Endothelial cell of umbilical vein (primary cell): Measurements from ENCODE around the gene SCAP. TPM values are rescaled to one million over a fixed set of nuclear protein-coding genes. Genes with fewer than 3 reads are reported as not detected.

Source experiments
- BruUV-seq: library from RNA; stranded (reverse); fragments of 400-500 nt; replicated peaks from 2 replicates; lab custom pipeline; 2021; lab: Mats Ljungman, UMichigan
- CTCF ChIA-PET: fragments of 300-600, 350-600 bp; sonication (Branson Sonifier 250); formaldehyde crosslinking; loops from one replicate; lab custom pipeline; 2021; ENCODE audit warnings: antibody characterized with exemption, inconsistent platforms; lab: Charles Lee
- POLR2A ChIA-PET: fragments of 300-600, 350-600 bp; sonication (Branson Sonifier 250); formaldehyde crosslinking; loops from one replicate; lab custom pipeline; 2021; ENCODE audit warnings: antibody characterized with exemption, inconsistent platforms; lab: Charles Lee
- DNase-seq: peaks from one replicate; pipeline ENCODE4 v3.0.0-alpha.2; 2011; ENCODE audit warnings: low read depth, low spot score
- FAIRE-seq: peaks from 2 replicates; lab custom pipeline; 2011; peaks lifted over from hg19 to GRCh38; lab: Jason Lieb, UNC
- H2AFZ ChIP-seq: 2 replicates; pipeline ENCODE4 v1.6.0; 2012; ENCODE audit warnings: low read depth, low read length, control low read depth, inconsistent platforms
- H3K27ac ChIP-seq: 2 replicates; pipeline ENCODE4 v1.5.1; 2011; ENCODE audit warnings: low read depth, mild to moderate bottlenecking, control low read depth, low read length, moderate library complexity; ENCODE audit not compliant: insufficient read depth
- H3K27me3 ChIP-seq, 2 experiments: 2 replicates each; pipeline versions ENCODE4 v1.6.0 to v1.6.1; 2011; ENCODE audit warnings: low read length in 2 of 2, mixed read lengths in 1 of 2; ENCODE audit not compliant: control insufficient read depth in 2 of 2, insufficient read depth in 2 of 2
- H3K36me3 ChIP-seq, 2 experiments: 2 replicates in 1 of 2; 3 replicates in 1 of 2; pipeline ENCODE4 v1.5.1; 2011; ENCODE audit warnings: low read length in 2 of 2, mild to moderate bottlenecking in 1 of 2, moderate library complexity in 1 of 2; ENCODE audit not compliant: control insufficient read depth in 2 of 2, insufficient read depth in 2 of 2; ENCODE audit errors: extremely low read depth in 1 of 2
- H3K4me1 ChIP-seq: 3 replicates; pipeline ENCODE4 v1.5.1; 2011; ENCODE audit warnings: mild to moderate bottlenecking, low read length; ENCODE audit not compliant: control insufficient read depth, insufficient read depth; ENCODE audit errors: extremely low read depth
- H3K4me2 ChIP-seq: 2 replicates; pipeline ENCODE4 v1.6.1; 2011; ENCODE audit warnings: low read length, control low read depth, mixed read lengths; ENCODE audit not compliant: insufficient read depth
- H3K4me3 ChIP-seq, 3 experiments: fragments of 200-600 bp in 1 of 3; sonication (generic), shearing (Covaris generic) in 1 of 3; replicated peaks in 1 of 3; 2 replicates each; pipeline ENCODE4 v1.5.1; 2011 to 2016; ENCODE audit warnings: control low read depth in 3 of 3, low read length in 3 of 3, mild to moderate bottlenecking in 2 of 3, inconsistent platforms in 1 of 3, low read depth in 1 of 3, moderate library complexity in 1 of 3; ENCODE audit not compliant: insufficient read depth in 1 of 3
- H3K79me2 ChIP-seq: 2 replicates; pipeline ENCODE4 v1.6.0; 2012; ENCODE audit warnings: low read length, inconsistent platforms; ENCODE audit not compliant: control insufficient read depth, insufficient read depth
- H3K9ac ChIP-seq: replicated peaks from 2 replicates; pipeline ENCODE3; 2011; ENCODE audit warnings: low read length, control low read depth; ENCODE audit not compliant: insufficient read depth; ENCODE audit errors: extremely low read depth
- H3K9me1 ChIP-seq: replicated peaks from 3 replicates; pipeline ENCODE4 v1.6.0; 2011; ENCODE audit warnings: mild to moderate bottlenecking, low read length; ENCODE audit not compliant: control insufficient read depth, insufficient read depth; ENCODE audit errors: extremely low read depth
- H3K9me3 ChIP-seq: replicated peaks from 2 replicates; pipeline ENCODE4 v1.5.1; 2012; ENCODE audit warnings: low read length, inconsistent platforms; ENCODE audit not compliant: control insufficient read depth, insufficient read depth
- H4K20me1 ChIP-seq: replicated peaks from 2 replicates; pipeline ENCODE3; 2011; ENCODE audit warnings: mild to moderate bottlenecking, low read length; ENCODE audit not compliant: control insufficient read depth, insufficient read depth; ENCODE audit errors: extremely low read depth
- CTCF ChIP-seq, 2 donors: IDR thresholded peaks; 1 replicate in 1 of 2; 2 replicates in 1 of 2; pipeline ENCODE4 v1.5.1; 2011; ENCODE audit warnings: low read length in 2 of 2, mild to moderate bottlenecking in 2 of 2, moderate library complexity in 2 of 2, control low read depth in 1 of 2, inconsistent platforms in 1 of 2, low read depth in 1 of 2; ENCODE audit not compliant: insufficient read depth in 1 of 2; ENCODE audit errors: extremely low read depth in 1 of 2
- EZH2 ChIP-seq: IDR thresholded peaks from 2 replicates; pipeline ENCODE4 v1.6.1; 2012; ENCODE audit warnings: borderline replicate concordance, low read depth, mild to moderate bottlenecking, moderate library complexity, low read length, inconsistent platforms; ENCODE audit not compliant: severe bottlenecking
- FOS ChIP-seq: IDR thresholded peaks from 2 replicates; pipeline ENCODE4 v1.6.1; 2011; ENCODE audit warnings: mild to moderate bottlenecking, low read length, moderate library complexity, borderline replicate concordance; ENCODE audit not compliant: insufficient read depth
- GATA2 ChIP-seq: IDR thresholded peaks from 2 replicates; pipeline ENCODE4 v1.7.0; 2011; ENCODE audit warnings: low read depth, mild to moderate bottlenecking, moderate library complexity, mixed read lengths, low read length; ENCODE audit not compliant: insufficient read length, insufficient read depth
- JUN ChIP-seq: IDR thresholded peaks from 2 replicates; pipeline ENCODE4 v1.6.1; 2011; ENCODE audit warnings: borderline replicate concordance, low read depth; ENCODE audit not compliant: insufficient read length, insufficient read depth
- MAX ChIP-seq: IDR thresholded peaks from 2 replicates; pipeline ENCODE4 v1.6.1; 2011; ENCODE audit not compliant: insufficient read depth, insufficient read length
- MYC ChIP-seq: IDR thresholded peaks from one replicate; pipeline ENCODE4 v1.6.1; 2011; ENCODE audit warnings: mild to moderate bottlenecking, low read depth, low read length
- POLR2A ChIP-seq: IDR thresholded peaks from 2 replicates; pipeline ENCODE4 v1.6.1; 2012; ENCODE audit warnings: low read depth, mild to moderate bottlenecking, control low read depth, low read length
- POLR2AphosphoS5 ChIP-seq: IDR thresholded peaks from 2 replicates; pipeline ENCODE4 v1.6.1; 2012; ENCODE audit warnings: low read depth, mild to moderate bottlenecking, control low read depth, low read length, moderate library complexity; ENCODE audit not compliant: insufficient read depth
- dilution Hi-C: fragments of 300-500 bp; cut with MboI; formaldehyde crosslinking; loops from one replicate; pipeline ENCODE4 v1.15.0; 2019; ENCODE audit warnings: low sequenced_read_pairs; ENCODE audit not compliant: extremely low pct_ligation_motif_present
- intact Hi-C: fragments of 100-400 bp; cut with micrococcal nuclease; formaldehyde crosslinking; loops from one replicate; pipeline ENCODE4 v1.10.0; 2022
- polyA plus RNA-seq, 4 experiments: library from polyadenylated mRNA; depleted of rRNA in 3 of 4; stranded (reverse) in 3 of 4; unstranded in 1 of 4; fragments of >200 nt; gene quantifications; 2 replicates each; pipeline versions ENCODE4 v1.2.1 to v1.2.3, GENCODE V29; 2011 to 2012; ENCODE audit warnings: missing spikeins in 1 of 4
- total RNA-seq: library from RNA; stranded (reverse); gene quantifications from 2 replicates; pipeline ENCODE4 v1.2.3, GENCODE V29; 2021

Gene SCAP
- total and polyA plus RNA-seq, 2 donors (not counting 3 experiments of a cell fraction or from before 2014, with no cell fraction given): 34.7 to 59.0 TPM

GRCh38 chr3:47434849-47435248, 40.9 kb downstream of the SCAP start:
- ChIA-PET POLR2A (no interaction called here), CTCF (interaction anchor here (1.1 to 2.5 kb wide), 2 partner anchors 13 to 143 kb away, joined by 3 to 12 read pairs; no protein-coding TSS in a partner anchor)
- intact Hi-C loops: no loop called here
- Histone ChIP-seq H2AFZ (no peak overlapping the region), H3K4me3 (no peak overlapping the region), H3K36me3 (peaks cover 2 to 6% of the 10 kb centered on the region in 2 experiments), H3K9me3 (no peaks in the 10 kb centered on the region), H3K4me1 (no peaks in the 10 kb centered on the region), H3K4me2 (no peak overlapping the region), H3K9ac (no peak overlapping the region), H3K27me3 (no peaks in the 10 kb centered on the region), H3K27ac (no peak overlapping the region), H4K20me1 (no peaks in the 10 kb centered on the region), H3K9me1 (no peaks in the 10 kb centered on the region), H3K79me2 (no peaks in the 10 kb centered on the region)
- BruUV-seq: no TSS peak
- TF ChIP-seq POLR2A: no peak
- TF ChIP-seq JUN: no peak
- no peak for TF ChIP-seq MYC
- no peak for TF ChIP-seq FOS
- no peak for TF ChIP-seq EZH2
- TF ChIP-seq CTCF (IDR thresholded peaks at IDR 0.05; ENCODE audit: extremely low read depth in 1 of 2, insufficient read depth in 1 of 2, low read depth in 1 of 2, low read length in 2 of 2): no peak
- TF ChIP-seq MAX: no peak
- TF ChIP-seq GATA2: no peak
- no peak for TF ChIP-seq POLR2AphosphoS5
- DNase-seq (no peak), FAIRE-seq (no peak)
- dilution Hi-C loops: no loop called here
